Osteocyte (in vitro differentiated cells): ENCODE results near the gene DISP3. TPM values are rescaled to one million over a fixed set of nuclear protein-coding genes. Genes with fewer than 3 reads are reported as not detected.

Source experiments
- DNase-seq: peaks from one replicate; pipeline ENCODE4 v3.0.0; 2021; ENCODE audit warnings: mixed read lengths; ENCODE audit not compliant: unreplicated experiment; ENCODE audit errors: extremely low spot score
- H3K27ac Mint-ChIP-seq: one replicate; pipeline ENCODE4 v1.8.0; 2021; ENCODE audit warnings: mild to moderate bottlenecking, mixed read lengths; ENCODE audit not compliant: unreplicated experiment
- H3K27me3 Mint-ChIP-seq: one replicate; pipeline ENCODE4 v1.8.0; 2021; ENCODE audit warnings: mixed read lengths; ENCODE audit not compliant: unreplicated experiment
- H3K36me3 Mint-ChIP-seq: one replicate; pipeline ENCODE4 v1.8.0; 2021; ENCODE audit warnings: mixed read lengths; ENCODE audit not compliant: unreplicated experiment
- H3K4me1 Mint-ChIP-seq: one replicate; pipeline ENCODE4 v1.8.0; 2021; ENCODE audit warnings: mixed read lengths; ENCODE audit not compliant: unreplicated experiment
- H3K4me3 Mint-ChIP-seq: one replicate; pipeline ENCODE4 v1.8.0; 2021; ENCODE audit warnings: mild to moderate bottlenecking, moderate library complexity, mixed read lengths; ENCODE audit not compliant: unreplicated experiment
- H3K9me3 Mint-ChIP-seq: one replicate; pipeline ENCODE4 v1.8.0; 2021; ENCODE audit warnings: mixed read lengths; ENCODE audit not compliant: unreplicated experiment
- total RNA-seq: library from RNA; stranded (reverse); gene quantifications from 2 replicates; pipeline ENCODE4 v1.2.1, GENCODE V29; 2021
- TF ChIP-seq, protein P1 (sequence below): fragments of 200-600 bp; sonication (generic); IDR thresholded peaks from 2 replicates; pipeline ENCODE4 v1.5.0; 2021; ENCODE audit warnings: antibody characterized with exemption, mild to moderate bottlenecking, moderate library complexity

Gene DISP3
- total RNA-seq, 1 donor from 2014 or later: 0.43 TPM

DNA sequence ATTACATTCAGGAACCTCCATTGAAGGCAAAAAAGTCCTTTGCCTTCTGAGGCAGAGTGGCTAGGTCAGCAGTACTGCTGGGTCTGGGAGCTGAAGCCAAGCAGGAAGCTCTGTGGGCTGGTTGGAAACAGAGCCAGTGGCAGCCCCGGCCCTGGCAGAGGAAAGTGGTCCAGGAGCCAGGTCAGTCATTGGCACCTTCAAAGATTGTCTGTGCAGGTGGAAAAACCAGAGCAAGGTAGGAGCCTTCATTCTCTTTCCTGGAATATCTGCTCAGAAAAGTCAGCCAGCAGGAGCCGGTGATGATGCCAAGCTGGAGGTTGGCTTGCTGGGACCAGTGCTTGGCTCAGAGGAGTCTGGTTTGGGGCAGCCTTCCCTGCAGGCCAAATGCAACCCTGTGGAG, 12.5 kb upstream of the DISP3 start:
- no peaks in the 10 kb centered on the region for H3K36me3 Mint-ChIP-seq
- H3K4me1 Mint-ChIP-seq: no peaks in the 10 kb centered on the region
- no peak overlapping the region for H3K4me3 Mint-ChIP-seq
- H3K27me3 Mint-ChIP-seq: peaks cover 4% of the 10 kb centered on the region
- H3K9me3 Mint-ChIP-seq: no peaks in the 10 kb centered on the region
- no peak overlapping the region for H3K27ac Mint-ChIP-seq
- TF ChIP-seq, protein P1, sequence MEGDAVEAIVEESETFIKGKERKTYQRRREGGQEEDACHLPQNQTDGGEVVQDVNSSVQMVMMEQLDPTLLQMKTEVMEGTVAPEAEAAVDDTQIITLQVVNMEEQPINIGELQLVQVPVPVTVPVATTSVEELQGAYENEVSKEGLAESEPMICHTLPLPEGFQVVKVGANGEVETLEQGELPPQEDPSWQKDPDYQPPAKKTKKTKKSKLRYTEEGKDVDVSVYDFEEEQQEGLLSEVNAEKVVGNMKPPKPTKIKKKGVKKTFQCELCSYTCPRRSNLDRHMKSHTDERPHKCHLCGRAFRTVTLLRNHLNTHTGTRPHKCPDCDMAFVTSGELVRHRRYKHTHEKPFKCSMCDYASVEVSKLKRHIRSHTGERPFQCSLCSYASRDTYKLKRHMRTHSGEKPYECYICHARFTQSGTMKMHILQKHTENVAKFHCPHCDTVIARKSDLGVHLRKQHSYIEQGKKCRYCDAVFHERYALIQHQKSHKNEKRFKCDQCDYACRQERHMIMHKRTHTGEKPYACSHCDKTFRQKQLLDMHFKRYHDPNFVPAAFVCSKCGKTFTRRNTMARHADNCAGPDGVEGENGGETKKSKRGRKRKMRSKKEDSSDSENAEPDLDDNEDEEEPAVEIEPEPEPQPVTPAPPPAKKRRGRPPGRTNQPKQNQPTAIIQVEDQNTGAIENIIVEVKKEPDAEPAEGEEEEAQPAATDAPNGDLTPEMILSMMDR: no peak
- no peak for DNase-seq

DNA sequence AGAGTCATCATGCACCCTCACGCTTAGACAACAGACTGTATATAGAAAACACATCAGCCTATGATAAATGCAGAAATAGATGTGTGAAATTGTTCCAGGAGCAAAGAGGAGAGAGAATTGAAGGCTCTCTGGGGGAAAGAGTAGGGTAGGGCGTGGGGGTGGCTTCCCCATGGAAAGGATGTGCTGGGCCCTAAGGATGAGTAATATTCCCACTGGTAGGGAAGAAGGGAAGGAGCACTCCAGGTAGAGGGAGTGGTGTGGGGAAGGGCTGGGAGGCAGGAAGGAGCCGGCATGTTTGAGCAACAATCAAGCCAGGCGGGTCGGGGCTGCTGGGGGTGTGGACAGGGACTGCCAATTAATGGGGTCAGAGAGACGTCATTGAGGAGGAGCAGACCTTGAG, 10.1 kb upstream of the DISP3 start:
- DNase-seq: no peak
- no peaks in the 10 kb centered on the region for H3K4me1 Mint-ChIP-seq
- H3K27me3 Mint-ChIP-seq: no peaks in the 10 kb centered on the region
- no peaks in the 10 kb centered on the region for H3K36me3 Mint-ChIP-seq
- TF ChIP-seq, protein P1: no peak
- no peaks in the 10 kb centered on the region for H3K9me3 Mint-ChIP-seq
- H3K27ac Mint-ChIP-seq: no peak overlapping the region
- no peak overlapping the region for H3K4me3 Mint-ChIP-seq

DNA sequence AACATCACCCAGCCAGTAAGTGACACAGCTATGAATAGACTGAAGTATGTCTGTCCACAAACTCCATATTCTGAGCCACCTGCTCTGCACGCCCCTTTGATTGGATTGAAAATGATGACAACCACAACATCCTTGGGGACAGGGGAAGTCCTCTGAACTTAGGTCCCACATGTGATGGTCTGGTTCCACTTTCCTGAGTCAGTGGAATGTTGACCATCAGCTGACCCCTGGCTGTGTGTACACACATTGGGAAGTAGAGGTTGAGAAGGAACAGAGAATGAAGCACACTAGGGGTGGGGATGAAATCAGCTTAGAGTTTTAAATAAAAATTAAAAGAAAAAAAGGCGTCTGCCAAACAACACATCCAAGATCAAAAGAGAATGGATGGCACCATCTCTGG, 8.0 kb upstream of the DISP3 start:
- Mint-ChIP-seq H3K27ac (no peak overlapping the region), H3K4me3 (no peak overlapping the region), H3K4me1 (no peaks in the 10 kb centered on the region), H3K36me3 (no peaks in the 10 kb centered on the region), H3K9me3 (no peaks in the 10 kb centered on the region), H3K27me3 (no peaks in the 10 kb centered on the region)
- TF ChIP-seq, protein P1: no peak
- no peak for DNase-seq

DNA sequence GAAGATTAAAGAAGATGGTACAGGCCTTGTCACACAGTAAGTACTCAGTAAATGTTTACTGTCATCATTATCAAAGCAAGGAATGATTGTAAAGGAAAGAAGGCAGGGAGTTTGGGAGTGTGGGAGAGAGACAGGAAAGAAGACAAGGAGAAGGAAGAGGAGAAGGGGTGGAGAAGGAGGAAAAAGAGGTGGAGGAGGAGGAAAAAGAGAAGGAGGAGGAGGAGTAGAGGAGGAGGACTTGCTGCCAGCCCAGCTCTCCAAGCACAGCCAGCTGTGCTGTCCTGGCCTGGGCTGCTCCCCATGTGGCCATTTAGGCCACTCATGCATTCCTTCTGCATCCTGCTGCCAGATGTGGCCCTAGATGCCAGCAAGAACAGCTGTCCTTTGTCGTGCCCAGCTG, 7.5 kb upstream of the DISP3 start:
- Mint-ChIP-seq H3K4me1 (no peaks in the 10 kb centered on the region), H3K4me3 (no peak overlapping the region), H3K27ac (no peak overlapping the region), H3K36me3 (no peaks in the 10 kb centered on the region), H3K27me3 (no peaks in the 10 kb centered on the region), H3K9me3 (no peaks in the 10 kb centered on the region)
- TF ChIP-seq, protein P1: no peak
- no peak for DNase-seq

DNA sequence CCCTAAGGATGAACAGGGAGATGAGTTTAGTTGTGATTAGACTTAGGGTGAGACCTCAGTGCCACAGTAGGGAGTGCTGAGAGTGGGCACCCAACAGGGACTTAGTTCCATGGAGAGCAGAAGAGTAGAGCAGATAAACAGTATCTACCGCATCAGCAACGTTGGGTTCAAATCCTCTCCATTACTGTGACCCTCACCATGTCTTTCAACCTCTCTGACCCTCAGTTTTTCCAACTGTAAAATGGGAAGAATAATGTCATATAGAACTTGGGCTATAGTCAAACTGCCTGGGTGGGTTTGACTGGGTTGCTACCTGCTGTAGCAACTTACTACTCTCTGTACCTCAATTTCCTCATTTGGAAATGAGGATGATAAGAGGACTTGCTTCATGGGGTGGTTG, 6.7 kb upstream of the DISP3 start:
- DNase-seq: no peak

More for the DNA sequence above, 6.7 kb upstream of the DISP3 start:
- Mint-ChIP-seq H3K9me3 (no peaks in the 10 kb centered on the region), H3K27me3 (no peaks in the 10 kb centered on the region), H3K36me3 (no peaks in the 10 kb centered on the region), H3K4me3 (no peak overlapping the region), H3K27ac (no peak overlapping the region), H3K4me1 (no peaks in the 10 kb centered on the region)
- TF ChIP-seq, protein P1: no peak
